NCI-H1105 (cell line): ENCODE results near the gene HIRIP3.
"Not testable (repeated sequence)": the region's sequence is repeated elsewhere in the genome, so short reads cannot be mapped to it uniquely, and the experiment has no call there.

Experiments
- DNase-seq: peaks from one replicate; lab custom pipeline; 2025; lab: John Stamatoyannopoulos, UW

Gene HIRIP3

DNA sequence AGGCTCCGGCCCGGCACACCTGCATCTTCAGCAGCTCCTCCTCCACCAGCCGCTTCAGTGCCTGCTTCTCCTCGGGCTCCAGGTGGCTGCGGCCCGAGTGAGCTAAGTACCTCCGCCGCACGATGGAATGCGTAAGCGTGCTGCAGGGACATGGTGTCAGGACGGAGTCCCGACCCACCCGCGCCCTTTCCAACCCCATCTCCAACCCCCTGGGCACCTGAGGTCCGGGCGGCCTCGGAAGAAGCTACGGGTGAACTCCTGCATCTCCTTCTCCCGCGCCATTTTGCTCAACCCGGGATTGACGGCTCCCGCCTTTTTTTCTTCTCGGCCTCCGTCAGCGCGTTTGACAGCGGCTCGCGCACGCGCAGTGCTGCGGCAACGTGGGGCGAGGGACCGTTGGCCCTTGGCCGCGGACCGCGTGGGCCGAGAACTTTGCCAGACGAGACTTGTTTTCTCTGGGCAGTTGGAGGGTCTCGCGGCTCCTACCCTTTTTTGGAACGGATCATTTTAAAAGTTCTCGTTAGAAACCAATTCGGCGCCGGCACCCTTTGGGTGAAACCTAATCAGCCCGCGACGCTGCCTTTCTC is at the start of gene HIRIP3:
Gene HIRIP3, minus strand, starts transcription at position 294 of the 587 bp plus-strand sequence. Its CDS starts 12 bp downstream, at position 282.
- DNase-seq, result peak; percentile 72

DNA sequence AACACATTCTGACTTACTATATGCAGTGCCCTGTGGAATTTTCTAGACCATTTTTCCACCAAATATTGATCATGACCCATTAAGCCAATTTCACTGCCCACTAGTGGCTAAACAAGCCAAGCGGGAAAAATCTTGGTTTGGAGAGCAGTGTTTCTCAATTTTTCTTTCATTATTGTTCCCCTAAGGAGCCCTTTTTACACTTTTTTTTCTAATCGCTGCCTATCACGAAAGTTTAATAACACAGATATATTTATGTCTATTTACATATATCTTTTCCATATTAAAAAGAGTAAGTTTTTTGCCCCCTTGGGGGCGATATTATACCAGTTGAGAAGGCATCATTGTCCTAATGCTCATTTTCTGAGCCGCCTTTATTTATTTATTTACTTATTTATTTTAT is 46.4 kb upstream of the HIRIP3 start:
- DNase-seq, result no peak

DNA sequence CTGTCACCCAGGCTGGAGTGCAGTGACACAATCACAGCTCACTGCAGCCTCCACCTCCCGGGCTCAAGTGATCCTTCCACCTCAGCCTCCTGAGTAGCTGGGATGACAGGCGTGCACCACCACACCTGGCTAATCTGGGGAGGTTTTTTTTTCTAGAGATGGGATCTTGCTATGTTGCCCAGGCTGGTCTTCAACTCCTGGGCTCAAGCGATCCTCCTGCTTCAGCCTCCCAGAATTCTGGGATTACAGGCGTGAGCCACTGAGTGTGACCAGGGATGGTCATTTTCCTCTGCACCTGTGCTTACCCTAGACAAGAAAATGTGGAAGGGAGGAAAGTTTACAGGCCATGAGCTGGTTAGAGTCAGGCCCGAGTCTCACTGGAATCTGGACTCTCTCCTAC is 45.3 kb upstream of the HIRIP3 start:
- DNase-seq, result not testable (repeated sequence)

DNA sequence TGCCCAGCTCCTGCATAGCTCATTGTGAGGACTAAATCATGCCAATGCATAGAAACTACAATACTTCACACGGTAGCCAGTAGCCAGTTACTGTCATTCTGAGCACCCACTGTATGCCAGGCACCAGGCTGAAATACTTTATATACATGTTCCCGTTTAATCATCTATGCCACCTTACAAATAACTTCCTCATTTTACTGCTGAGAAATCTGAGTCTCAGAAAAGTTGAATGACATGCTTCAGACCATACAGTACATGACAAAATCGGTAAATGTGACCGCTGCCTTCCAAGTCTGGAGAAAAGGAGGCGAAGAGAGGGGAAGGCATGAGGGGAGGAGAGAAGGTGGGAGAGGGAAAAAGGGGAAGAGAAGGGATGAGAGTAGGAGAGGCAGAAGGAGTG is 44.8 kb upstream of the HIRIP3 start:
- DNase-seq, result no peak

GRCh38 chr16:30033270-30033669 is 37.9 kb upstream of the HIRIP3 start:
- DNase-seq, result no peak

DNA sequence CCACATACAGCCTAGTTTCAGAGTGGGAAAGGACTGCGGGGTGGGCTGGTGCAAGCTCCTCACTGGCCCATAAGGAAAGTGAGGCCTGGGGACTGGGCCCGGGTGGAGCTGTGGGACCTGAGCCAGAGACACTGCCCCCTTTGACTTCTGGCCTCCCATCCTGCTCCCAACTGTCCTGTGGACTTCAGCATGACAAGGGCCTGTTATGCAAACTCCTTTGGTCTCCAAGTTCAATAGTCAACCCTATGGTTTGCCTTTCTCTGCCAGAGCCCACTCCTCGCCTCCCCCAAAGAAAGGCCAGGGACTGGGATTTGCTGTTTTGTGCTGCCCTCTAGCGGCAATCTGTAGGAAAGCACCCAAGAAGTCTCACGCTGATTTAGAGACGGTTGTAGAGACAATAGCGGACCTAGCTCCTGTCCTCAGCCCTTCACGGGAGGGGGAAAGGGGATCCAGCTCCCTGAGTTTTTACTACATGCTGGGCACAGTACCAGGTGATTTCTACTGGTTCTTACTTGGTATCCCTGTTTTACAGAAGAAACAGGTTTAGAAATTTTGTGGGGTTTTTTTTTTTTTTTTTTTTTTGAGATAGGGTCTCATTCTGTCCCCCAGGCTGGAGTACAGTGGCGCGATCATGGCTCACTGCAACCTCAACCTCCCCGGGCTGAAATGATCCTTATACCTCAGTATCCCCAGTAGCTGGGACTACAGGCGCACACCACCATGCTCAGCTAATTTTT is 36.8 kb upstream of the HIRIP3 start:
- peak; percentile 65 for DNase-seq

DNA sequence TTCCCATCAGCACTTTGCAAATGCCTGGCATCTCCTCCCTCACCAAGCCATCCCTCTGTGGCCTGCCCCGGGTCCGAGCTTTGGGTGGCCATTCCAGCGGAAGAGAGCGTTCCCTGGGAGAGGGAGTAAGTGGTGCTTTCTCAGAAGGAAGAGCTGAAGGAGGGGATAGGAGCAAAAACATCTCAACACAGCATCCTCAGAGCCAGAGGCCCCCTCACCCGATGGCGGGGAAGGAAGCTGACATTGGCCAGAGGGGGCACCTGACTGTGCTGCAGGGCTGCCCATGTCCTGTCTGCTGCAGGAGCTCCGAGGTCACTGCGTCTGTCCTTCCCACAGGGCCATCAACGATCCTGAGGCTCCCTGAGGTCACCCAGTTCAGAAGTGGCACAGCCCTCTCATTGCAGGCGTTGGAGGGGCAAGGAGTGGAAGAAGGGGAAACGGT is 36.1 kb upstream of the HIRIP3 start:
- DNase-seq, result no peak

GRCh38 chr16:30030841-30031413 is 35.5 kb upstream of the HIRIP3 start, which contains the start of gene TLCD3B:
TSS of gene TLCD3B (minus strand) at chr16:30031271. CDS start at chr16:30030527, 744 bp downstream.
- peak; percentile 34 for DNase-seq

DNA sequence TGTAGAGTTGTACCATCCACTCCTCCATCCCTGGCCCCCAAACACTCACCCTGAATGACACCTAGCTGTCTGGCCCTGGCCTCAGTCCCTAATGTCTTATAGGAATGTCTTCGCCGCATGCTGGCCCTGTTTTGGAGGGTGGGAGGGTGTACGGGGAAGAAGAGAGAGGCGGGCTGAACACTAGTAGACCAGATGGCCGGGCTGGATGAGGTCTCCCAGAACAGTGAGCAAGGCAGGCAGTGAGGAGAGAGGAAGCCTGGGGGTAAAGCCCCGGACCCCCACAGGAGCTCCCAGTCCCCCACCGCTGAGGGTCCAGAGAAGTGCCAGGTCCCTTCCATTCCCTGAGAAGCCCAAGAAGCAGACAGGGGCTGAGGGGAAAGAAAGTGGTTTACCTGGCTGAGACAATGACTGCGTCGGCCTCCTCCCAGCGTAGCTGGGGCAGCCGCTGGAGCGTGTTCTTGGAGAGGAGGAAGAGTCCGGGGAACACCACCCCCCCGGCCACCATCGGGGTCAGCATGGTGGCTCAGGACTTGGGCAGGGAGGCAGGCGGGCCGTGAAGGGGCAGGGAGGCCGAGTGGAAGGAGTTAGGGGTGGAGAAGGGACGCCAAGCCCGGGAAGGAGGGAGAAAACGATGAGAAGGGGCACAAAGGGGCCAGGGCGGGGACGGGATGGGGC is 34.7 kb upstream of the HIRIP3 start:
- DNase-seq, result no peak

- no peak for DNase-seq
These were observed 33.1 kb upstream of the HIRIP3 start for GRCh38 chr16:30028438-30029076.

GRCh38 chr16:30027588-30028437 is 32.4 kb upstream of the HIRIP3 start:
- no peak for DNase-seq

- DNase-seq, result no peak
These were observed 31.0 kb upstream of the HIRIP3 start for GRCh38 chr16:30026449-30026848.

- no peak for DNase-seq
These were observed 30.2 kb upstream of the HIRIP3 start for GRCh38 chr16:30025574-30025973.

GRCh38 chr16:30025156-30025555 is 29.7 kb upstream of the HIRIP3 start:
- no peak for DNase-seq

DNA sequence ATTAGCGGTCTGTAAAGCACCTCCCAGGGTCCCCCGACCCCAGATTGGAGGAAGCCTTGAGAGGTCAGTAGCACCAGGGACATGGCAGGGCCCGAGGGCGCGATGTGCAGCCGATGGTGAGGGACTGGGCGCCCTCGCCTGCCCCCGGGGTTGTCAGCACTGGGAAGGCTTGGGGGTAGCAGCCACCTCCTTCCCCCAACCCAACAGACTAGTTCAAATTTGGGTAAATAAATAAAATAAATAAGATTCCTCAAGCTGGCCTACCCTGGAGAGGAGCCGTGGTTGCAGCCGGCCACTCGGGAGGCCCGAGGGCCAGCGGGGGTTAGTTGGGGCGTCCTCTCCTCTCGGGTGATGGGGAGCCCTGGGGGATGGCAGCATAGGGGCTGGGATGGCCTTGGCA is 29.0 kb upstream of the HIRIP3 start:
- DNase-seq, result no peak

- no peak for DNase-seq
These were observed 28.2 kb upstream of the HIRIP3 start for GRCh38 chr16:30023586-30023985.

DNA sequence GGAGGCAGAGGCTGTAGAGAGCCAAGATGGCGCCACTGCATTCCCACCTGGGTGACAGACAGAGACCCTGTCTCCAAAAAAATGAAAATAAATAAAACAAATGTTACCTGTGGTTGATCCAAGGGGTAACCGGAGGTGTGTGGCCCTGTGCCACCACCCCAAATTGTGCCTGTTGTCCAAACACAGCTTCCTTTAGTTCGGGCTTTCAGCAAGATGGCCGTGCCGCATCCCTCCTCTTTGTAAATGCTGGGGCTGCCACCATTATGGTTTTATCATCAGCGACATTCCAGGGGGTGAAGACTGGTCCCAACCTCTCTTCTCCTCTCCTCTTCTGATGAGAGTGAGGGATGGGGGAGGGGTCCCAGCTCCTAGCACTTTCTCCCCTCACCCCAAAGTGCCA is 27.5 kb upstream of the HIRIP3 start, which contains the start of gene C16orf92:
Gene C16orf92, plus strand, starts transcription at position 312 of the 400 bp plus-strand sequence. CDS start 143 bp downstream, outside the sequence.
- no peak for DNase-seq

- DNase-seq, result no peak
These were observed 23.3 kb upstream of the HIRIP3 start for GRCh38 chr16:30018731-30019158.

DNA sequence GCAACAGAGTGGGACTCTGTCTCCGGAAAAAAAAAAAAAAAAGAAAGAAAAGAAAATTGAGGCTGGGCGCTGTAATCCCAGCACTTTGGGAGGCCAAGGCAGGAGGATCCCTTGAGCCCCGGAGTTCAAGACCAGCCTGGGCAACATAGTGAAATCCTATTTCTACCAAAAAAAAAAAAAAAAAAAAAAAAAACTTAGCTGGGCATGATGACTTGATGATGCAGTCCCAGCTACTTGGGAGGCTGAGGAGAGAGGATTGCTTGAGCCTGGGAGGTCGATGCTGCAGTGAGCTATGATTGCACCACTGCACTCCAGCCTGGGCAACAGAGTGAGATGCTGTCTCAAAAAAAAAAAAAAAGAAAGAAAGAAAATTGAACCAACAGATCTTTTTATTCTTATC is 22.5 kb upstream of the HIRIP3 start:
- not testable (repeated sequence) for DNase-seq

DNA sequence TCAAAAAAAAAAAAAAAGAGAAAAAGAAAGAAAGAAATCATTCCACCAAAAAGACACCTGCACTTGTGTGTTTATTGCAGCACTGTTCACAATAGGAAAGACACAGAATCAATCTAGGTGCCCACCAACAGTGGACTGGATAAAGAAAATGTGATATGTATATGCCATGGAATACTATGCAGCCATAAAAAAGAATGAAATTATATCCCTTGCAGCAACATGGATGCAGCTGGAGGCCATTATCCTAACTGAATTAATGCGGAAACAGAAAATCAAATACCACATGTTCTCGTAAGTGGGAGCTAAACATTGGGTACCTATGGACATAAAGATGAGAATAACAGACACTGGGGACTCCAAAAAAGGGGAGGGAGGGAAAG is 21.9 kb upstream of the HIRIP3 start:
- DNase-seq, result no peak
